GM19239 (cell line): ENCODE measurements around the gene ZNF385C.

Experiments
- DNase-seq: peaks from one replicate; pipeline ENCODE4 v3.0.0; 2011; ENCODE audit warnings: low spot score; ENCODE audit not compliant: insufficient read length
- FAIRE-seq: peaks from 2 replicates; lab custom pipeline; 2011; peaks lifted over from hg19 to GRCh38; lab: Jason Lieb, UNC

ZNF385C gene

DNA sequence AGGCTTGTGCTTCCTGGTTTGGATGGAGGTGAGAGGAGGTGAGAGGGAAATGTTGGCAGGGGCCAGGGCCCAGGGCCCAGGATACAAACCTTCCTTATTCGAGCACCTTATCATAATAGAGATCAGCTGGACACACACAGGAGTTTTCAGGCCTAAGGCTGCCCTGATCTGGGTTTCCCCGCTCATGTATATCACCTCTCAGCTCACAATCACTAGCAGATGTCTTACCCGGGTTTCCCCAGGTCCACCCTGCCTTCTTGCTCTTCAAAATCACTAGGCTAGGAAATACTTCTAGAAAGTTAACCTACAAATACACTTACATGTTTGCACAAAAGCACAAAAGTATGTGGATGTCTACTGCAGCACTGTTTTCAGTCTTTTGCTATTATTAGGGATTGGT, 28.6 kb upstream of the ZNF385C start:
- DNase-seq (no peak), FAIRE-seq (no peak)

DNA sequence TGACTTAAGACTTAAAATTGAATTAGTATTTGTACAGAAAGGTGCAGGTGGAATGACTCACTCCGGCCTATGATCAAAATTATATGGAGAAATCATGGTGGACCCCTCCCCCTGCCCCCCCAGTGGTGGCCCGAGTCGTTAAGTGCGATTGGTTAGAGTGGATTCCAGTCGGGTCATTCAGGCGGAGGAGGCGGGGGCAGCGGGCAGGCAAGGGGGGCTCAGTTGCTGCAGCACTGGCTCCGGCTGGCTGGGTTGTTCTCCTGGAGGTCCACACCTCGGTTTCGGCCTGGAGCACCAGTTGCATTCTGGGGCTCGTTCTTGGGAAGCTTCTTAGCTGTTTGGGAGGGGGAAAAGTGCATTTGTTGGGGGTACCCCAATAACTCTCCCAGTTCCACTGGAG, 27.3 kb upstream of the ZNF385C start:
- DNase-seq (no peak), FAIRE-seq (no peak)

DNA sequence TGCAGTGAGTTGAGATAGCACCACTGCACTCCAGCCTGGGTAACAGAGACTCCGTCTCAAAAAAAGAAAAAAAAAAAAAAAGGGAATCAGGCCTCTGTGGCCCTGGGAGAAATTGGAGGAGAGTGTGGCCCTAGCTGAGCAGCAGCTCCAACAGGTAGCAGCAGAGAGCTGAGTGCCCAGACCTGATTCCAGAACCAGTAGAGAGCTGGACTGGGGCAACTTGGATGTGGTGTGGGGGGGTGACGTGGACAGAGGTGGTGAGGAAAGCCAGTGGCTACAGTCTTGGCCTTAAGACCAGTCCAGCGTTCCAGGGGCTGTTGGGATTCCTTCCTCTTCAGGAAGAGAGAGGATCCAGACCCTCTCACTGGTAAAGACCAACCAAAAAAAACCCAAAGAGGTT, 26.0 kb upstream of the ZNF385C start:
- DNase-seq (no peak), FAIRE-seq (no peak)

DNA sequence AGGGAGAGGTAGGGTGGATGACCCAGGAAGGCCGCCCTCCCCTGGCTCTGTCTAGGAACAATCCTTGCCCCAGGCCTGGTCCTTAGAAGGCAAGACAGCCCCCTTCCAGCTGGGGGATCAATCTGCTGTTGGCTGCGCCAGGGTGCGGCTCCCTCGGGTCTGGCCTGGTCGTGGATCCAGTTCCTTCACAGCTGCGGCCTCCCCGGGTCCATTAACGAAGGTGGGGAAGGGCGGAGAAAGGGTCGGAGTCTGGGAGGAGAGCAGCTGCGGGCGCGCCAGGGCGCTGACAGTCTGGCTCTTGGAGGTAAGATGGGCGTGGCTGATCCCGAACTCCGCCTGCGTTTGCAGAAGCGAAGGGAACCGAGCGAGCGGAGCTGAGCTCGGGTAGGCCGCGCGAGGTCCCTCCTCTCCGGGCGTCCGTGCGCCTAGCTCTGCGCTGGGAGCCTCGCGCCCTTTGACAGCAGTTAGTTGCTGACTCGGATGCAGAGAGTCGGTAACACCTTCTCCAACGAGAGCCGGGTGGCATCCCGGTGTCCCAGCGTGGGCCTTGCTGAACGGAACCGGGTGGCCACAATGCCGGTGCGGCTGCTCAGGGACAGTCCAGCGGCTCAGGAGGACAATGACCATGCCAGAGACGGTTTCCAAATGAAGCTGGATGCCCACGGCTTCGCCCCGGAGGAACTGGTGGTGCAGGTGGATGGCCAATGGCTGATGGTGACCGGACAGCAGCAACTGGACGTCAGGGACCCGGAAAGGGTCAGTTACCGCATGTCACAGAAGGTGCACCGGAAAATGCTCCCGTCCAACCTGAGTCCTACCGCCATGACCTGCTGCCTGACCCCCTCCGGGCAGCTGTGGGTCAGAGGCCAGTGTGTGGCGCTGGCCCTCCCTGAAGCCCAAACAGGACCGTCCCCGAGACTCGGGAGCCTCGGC, 24.4 kb upstream of the ZNF385C start, which contains the start of gene HSPB9:
Gene HSPB9, plus strand, starts transcription at position 434 of the 933 bp plus-strand sequence. Its CDS starts 47 bp downstream, at position 481.
- DNase-seq (no peak), FAIRE-seq (no peak)

DNA sequence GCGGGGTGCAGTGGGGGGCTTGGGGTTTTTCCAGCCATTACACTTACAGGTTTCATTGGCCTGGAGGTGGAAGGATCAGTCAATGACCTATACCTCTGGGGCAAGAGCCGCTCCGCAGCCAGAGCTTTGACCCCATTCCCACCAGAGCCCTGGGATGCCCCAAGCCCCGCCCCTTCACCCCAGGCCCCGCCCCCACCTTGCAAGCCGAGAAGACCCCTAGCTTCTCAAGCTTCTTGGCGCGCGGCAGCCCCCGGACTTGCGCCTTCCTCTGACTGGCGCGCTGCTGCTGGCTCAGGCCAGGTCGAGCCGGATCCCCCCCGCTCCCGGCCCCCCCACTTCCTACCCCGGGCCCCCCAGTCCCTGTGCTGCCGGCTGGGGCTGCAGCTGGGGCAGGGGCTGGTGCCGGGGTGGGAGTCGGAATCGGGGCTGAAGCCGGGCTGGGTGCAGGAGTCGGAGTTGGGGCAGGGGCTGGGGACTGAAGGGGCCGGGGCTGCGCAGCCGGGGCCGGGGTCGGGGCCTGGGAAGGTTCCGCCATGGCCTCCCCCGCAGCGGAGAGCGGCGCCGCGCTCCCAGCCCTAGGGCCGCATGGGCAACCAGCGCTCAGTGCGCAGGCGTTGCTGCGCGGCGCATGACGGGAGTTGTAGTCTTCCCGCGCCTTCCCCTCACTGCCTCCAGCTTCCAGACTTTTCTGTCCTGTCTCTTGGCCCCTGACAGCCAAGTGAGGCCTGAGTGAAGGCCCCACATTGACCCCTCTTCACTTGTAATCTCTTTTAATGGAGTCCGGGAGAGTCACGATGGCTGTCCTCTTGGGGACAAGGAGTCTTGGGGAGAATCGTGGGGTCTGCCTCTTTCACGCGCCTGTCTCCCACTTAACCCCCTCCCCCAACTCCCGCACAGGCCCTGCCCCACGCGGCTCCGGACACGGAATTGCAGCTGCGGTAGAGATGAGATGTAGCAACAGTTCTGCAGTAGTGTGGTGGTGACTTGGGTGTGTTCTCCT, 22.8 kb upstream of the ZNF385C start, which contains the start of gene KAT2A:
Gene KAT2A, minus strand, starts transcription at position 598 of the 1,000 bp plus-strand sequence. Its CDS starts 63 bp downstream, at position 535.
- DNase-seq = peak; percentile 90
- peak; percentile 98 for FAIRE-seq

DNA sequence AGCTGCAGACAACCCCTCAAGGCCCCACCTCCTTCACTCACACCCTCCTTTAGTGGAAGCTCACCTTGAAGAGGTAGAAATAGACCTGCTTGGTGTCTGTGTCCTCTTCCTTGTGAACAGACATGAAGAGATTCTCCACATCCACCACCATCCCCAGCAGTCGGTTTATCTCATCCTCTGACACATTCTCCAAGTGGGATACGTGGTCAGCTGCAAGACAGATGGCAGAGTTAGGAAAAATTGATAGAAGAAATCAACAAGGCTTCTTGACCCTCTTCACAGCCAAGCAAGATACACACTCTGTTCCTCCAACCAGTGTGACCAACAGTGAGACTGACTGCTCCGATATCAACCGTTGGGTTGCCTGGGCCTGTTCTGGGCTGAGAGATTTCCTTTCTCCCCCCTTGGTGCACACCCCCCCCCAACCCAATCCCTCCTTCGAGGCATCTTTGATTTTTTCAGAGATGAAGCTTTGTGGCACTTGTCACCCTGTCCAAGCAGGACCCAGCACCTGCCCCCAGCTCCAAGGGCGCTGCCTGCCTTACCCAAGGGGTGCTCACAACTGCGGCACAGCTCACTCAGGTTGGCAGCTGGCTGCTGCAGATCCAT, 22.0 kb upstream of the ZNF385C start:
- DNase-seq (no peak), FAIRE-seq (no peak)

DNA sequence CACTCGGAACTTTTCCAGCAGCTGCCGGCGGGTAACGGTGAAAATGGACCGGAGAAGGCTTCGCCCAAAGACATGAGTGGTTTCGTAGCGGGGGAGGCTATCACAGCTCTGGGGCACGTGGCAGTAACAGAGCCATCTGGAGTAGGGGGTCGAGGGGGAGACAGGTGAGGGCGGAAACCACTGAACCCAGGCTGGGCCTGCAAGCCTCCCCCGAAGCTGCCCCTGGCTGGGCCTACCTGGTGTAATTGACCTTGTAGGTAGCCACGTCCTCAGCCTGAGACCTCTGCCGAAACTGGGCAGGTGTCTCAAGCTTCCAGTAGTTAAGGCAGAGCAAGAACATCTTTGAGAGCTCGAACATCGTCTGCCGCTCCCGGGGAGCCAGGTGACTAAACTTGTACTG, 21.0 kb upstream of the ZNF385C start:
- FAIRE-seq = no peak
- no peak for DNase-seq

DNA sequence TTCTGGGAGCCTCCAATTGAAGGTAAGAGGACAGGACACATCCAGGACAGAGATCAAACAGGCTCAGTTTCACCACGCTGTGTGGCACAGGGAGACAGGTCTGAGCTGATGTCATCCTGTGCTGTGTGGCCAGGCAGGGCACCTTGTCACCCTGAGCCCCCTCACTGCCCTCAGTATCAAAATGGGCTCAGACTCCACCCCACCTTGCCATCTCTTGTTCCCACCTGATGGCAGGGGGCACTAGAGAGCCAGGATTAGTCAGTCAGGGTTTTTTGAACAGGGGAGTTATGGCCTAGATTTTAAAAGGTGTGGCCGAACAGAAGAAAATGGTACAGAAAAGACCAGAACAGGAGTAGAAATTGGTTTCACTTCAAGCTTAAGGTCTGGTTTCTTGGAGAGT, 20.3 kb upstream of the ZNF385C start:
- peak; percentile 83 for FAIRE-seq
- DNase-seq = no peak

DNA sequence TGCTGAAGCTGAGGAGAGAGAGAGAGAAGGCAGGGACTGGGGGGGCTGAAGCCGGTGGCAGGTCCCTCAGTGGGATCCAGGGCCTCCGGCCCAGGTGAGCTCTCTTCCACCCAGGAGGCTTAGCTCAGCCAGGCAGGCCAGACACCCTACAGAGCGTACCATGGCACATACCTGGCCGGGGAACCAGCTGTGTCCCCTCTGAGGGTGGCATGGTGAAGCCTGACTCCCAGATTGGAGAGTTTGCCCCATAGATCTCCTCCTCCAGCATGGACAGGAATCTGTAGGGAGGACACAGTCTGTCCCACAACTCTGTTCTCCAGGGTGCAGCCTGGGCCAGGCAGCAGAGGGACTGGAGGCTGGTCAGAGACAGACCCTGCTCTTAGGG, 19.8 kb upstream of the ZNF385C start:
- FAIRE-seq = no peak

DNA sequence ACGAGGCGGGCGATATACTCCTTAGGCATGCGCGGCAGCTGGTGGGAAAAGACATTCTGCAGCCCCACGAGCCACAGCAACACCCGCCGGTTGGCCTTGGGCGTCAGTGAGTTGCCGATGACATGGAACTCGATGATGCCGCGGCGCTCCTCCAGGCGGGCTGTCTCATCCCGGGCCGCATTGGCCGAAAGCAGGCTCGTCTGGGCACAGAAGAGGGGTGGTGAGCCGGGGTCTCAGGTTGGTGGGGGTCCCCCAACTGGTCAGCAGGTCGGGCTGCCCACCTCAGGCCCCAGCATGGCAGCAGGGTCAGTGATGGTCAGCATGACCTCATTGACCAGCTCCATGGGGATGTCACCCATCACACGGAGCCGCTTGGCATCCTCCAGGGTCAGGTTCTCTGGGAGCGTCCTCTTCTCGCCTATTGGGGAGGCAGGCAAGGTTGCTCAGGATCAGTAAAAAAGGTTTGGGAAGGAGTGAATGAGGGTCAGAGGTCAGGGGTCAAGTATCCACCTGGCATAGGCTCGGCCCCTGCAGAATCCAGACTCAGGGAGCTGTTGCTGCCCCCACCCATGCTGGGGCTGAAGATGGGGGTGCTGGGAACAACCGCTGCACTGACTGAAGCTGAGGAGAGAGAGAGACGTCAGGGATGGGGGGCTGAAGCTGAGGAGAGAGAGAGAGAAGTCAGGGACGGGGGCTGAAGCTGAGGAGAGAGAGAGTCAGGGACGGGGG, 19.3 kb upstream of the ZNF385C start:
- DNase-seq = no peak
- no peak for FAIRE-seq

More for the DNA sequence above, 19.8 kb upstream of the ZNF385C start:
- DNase-seq = no peak

DNA sequence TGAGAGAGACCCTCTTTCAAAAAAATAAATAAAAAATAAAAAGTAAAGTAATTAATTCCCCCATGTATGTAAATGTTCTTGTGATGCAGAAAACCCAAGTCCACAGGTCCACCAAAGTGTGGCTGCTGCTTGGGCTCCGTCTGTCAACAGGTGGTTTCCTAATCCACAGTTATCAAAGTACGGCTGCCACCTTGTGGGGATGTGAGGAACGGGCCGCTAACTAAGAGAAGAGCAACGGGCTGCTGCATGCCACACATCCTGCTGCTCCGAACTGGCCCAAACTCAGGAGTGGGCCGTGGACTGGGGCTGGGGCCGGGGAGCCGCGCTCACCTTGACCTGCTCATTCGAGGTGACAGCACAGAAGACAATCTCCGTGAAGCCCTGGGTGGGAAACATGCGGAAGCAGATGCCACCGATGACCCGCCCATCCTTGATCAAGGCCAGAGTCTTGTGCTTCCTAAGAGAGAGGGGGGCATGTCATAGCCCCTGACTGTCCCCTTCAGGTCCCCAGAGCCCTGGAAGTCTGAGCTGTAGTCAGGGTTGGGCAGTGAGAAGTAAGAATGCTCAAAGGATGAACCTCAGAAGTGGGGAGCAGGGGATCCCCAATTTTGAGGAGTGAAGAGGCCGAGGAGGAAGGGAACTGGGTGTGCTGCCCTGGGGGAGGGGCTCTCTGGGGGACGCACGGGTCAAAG, 18.6 kb upstream of the ZNF385C start:
- DNase-seq = peak; percentile 64
- FAIRE-seq = peak; percentile 95

DNA sequence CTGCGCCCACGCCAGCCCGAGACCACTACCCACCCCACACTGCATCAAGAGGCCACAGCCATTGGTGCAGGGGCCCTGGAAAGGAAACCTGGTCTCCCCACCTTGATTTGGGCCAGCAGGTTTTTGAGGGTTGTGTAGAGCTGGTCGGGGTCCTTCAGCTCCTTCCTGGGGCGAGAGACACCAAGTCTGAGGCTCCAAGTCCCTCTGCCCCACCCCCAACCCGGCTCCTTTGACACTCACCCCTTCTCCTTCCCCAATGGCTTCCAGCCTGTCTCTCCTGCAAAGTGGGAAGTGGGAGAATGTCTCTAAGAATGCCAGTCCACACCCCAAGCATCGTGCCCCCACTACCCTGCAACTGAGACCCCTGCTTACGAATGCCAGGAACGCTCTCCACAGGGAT, 15.8 kb upstream of the ZNF385C start:
- DNase-seq = no peak
- FAIRE-seq = no peak

DNA sequence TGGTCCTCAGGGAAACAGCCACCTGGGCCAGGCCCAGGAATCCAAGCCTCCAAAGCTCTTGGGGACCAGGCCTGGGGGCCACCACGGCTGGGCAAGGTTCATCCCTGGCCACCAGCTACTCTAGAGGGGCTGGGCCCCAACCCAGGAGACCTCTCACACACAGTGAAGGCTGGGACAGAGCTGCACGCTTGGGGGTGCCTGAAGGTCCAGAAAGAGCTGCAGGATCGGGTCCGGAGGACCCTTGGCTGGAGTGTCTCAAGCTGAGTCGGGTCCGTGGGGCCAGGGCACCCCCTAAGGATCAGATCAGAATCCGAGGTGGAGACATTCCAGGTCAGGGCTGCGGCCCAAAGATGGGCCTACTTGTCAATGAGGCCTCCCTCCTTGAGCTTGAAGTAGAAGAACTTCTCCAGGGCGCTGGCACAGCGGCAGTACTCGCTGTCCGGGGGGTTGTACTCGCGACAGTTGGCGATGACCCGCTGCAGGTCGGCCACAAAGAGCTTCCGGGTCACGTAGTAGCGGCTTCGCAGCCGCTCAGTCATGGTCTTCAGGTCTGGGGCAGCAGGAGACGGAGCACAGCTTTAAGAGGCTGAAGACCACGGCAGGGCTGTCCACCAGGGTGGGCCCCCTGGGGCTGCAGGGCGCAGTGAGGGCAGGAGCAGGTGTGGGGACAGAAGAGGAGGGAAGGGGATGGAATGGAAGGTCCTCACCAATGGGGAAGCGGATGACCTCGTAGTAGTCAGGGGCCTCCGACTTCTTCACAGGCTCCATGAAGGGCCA, 15.2 kb upstream of the ZNF385C start:
- FAIRE-seq (no peak), DNase-seq (no peak)

DNA sequence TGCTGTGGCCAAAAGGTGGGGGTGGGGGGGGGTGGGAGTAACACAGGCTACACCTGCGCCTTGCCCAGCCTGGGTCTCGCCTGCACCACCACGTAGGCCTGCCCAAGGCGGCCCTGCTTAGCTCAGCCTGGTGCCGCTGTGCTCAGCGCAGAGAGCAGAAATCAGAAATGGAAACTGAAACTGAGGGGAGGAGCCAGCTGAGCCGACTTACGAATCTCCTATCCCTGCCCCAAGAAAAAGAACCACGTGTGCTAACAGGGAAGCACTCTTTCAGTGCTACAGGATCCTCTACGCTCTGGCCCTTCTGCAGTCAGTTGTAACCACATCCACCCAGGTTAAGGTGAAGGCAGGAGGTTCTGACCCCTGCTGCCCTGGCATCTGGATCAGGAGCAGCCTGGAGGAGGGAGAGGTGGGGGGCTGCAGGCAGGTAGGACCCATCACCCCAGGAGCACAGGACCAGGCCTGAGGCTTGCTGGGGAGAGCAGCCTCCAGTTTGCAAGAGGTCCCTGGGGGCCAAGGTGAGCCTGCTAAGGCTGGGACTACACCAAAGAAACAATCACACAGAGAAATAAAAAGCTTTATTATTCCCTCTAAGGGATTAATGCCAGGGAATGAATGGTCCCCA, 14.4 kb upstream of the ZNF385C start, which contains the start of gene DHX58:
Gene DHX58, minus strand, starts transcription at position 163 of the 625 bp plus-strand sequence. CDS start 822 bp downstream, outside the sequence.
- FAIRE-seq = peak; percentile 100
- DNase-seq = peak; percentile 95

DNA sequence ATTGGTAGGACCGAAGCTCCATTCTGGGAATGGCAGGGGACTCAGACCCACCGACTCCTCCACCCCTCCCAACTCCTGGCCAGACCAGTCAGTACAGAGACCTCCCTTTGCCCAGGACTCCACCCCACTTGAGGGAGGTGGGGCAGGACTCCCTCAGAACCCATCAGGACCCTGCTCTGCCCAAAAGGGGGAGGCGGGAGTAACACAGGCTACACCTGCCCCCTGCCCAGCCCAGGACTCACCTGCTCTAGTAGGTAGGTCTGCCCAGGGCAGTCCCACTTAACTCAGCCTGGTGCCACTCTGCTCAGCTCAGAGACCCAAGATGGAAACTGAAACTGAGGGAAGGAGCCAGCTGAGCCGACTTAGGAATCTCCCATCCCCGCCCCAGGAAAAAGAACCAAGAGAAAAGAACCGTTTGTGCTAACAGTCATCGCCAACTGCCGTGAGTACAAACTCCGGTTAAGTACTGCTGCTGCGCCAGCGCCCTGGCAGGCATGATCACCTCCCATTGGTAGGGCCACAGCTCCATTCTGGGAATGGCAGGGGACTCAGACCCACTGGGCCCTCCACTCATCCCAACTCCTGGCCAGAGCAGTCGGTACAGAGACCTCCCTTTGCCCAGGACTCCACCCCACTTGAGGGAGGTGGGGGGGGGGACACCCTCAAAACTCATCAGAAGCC, 13.7 kb upstream of the ZNF385C start:
- no peak for DNase-seq
- FAIRE-seq = peak; percentile 79

DNA sequence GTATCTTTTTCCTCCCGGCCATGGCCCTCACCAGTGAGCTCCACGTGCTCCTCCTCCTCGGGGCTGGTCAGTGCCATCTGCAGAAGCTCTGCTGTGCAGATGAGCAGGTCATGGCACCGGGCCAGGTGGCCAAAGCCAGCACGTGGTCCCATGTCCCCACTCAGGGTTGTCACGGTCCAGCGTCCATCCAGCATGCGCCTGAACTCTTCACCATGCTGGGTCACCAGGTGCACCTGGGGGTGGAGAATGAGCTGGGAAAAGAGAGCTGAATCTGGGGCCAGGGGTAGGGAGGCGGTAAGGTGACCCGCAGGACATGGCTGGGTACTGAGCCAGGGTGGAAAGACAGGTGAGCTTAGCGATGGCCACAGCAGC, 13.0 kb upstream of the ZNF385C start:
- FAIRE-seq = no peak
- DNase-seq = no peak
